B cell (primary cell): ENCODE data around the gene LRATD1. TPM values are rescaled to one million over a fixed set of nuclear protein-coding genes. Genes with fewer than 3 reads are reported as not detected.

Source experiments
- ATAC-seq: fragments of 200-7000 bp; cut with Tn5 transposase; one replicate; pipeline ENCODE4 v1.10.0; 2021; ENCODE audit warnings: low read depth, mild to moderate bottlenecking, moderate number of reproducible peaks, moderate library complexity
- CTCF ChIA-PET: fragments of 350-600 bp; sonication (Branson Sonifier 250); formaldehyde crosslinking; loops from one replicate; lab custom pipeline; 2021; ENCODE audit warnings: antibody characterized with exemption, inconsistent platforms; lab: Charles Lee
- POLR2A ChIA-PET: fragments of 350-600 bp; sonication (Branson Sonifier 250); formaldehyde crosslinking; loops from one replicate; lab custom pipeline; 2021; ENCODE audit warnings: antibody characterized with exemption; lab: Charles Lee
- DNase-seq: peaks from one replicate; pipeline ENCODE4 v3.0.0; 2013
- H2AFZ ChIP-seq: 2 replicates; pipeline ENCODE4 v1.6.1; 2012; ENCODE audit warnings: mild to moderate bottlenecking, low read depth, low read length; ENCODE audit not compliant: insufficient read depth, poor library complexity, severe bottlenecking
- H3K27ac ChIP-seq, 2 donors: 1 replicate in 1 of 2; 2 replicates in 1 of 2; pipeline ENCODE4 v1.5.1; 2012 to 2013; ENCODE audit warnings: low read length in 2 of 2, mild to moderate bottlenecking in 2 of 2, moderate library complexity in 1 of 2
- H3K27me3 ChIP-seq, 4 experiments: fragments of 200-600 bp in 1 of 4; sonication (generic) in 1 of 4; replicated peaks in 1 of 4; 1 replicate in 2 of 4; 2 replicates in 2 of 4; pipeline versions ENCODE4 v1.6.1 to v1.7.0; 2013 to 2016; ENCODE audit warnings: low read length in 3 of 4, mild to moderate bottlenecking in 2 of 4, mixed read lengths in 1 of 4, moderate library complexity in 1 of 4; ENCODE audit not compliant: insufficient read depth in 4 of 4, control insufficient read depth in 3 of 4; ENCODE audit errors: control extremely low read depth in 1 of 4
- H3K36me3 ChIP-seq, 2 experiments: replicated peaks in 1 of 2; 1 replicate in 1 of 2; 2 replicates in 1 of 2; pipeline versions ENCODE4 v1.6.1 to v1.7.1; 2013; ENCODE audit warnings: low read length in 1 of 2; ENCODE audit not compliant: insufficient read depth in 2 of 2, control insufficient read depth in 1 of 2; ENCODE audit errors: control extremely low read depth in 1 of 2, extremely low read depth in 1 of 2
- H3K4me1 ChIP-seq, 2 donors: fragments of 200-600 bp in 1 of 2; sonication (generic) in 1 of 2; 1 replicate in 1 of 2; 2 replicates in 1 of 2; pipeline versions ENCODE4 v1.5.1 to v1.6.1; 2013 to 2017; ENCODE audit warnings: low read length in 2 of 2; ENCODE audit not compliant: control insufficient read depth in 2 of 2, insufficient read depth in 2 of 2
- H3K4me2 ChIP-seq: replicated peaks from 2 replicates; pipeline ENCODE3; 2012; ENCODE audit warnings: mild to moderate bottlenecking, low read depth, low read length; ENCODE audit not compliant: poor library complexity, severe bottlenecking
- H3K4me3 ChIP-seq, 5 experiments: fragments of 200-600 bp in 1 of 5; sonication (generic) in 1 of 5; 1 replicate in 3 of 5; 2 replicates in 2 of 5; pipeline versions ENCODE4 v1.5.1 to v1.7.0; 2011 to 2016; ENCODE audit warnings: low read length in 4 of 5, mild to moderate bottlenecking in 4 of 5, low read depth in 2 of 5, control low read depth in 1 of 5, moderate library complexity in 1 of 5; ENCODE audit not compliant: insufficient read depth in 1 of 5; ENCODE audit errors: control extremely low read depth in 1 of 5, extremely low read depth in 1 of 5
- H3K79me2 ChIP-seq: fragments of 200-600 bp; sonication (generic); one replicate; pipeline ENCODE4 v1.6.0; 2016; ENCODE audit warnings: low read length; ENCODE audit not compliant: control insufficient read depth, insufficient read depth
- H3K9ac ChIP-seq: fragments of 200-600 bp; sonication (generic); 2 replicates; pipeline ENCODE4 v1.6.1; 2017; ENCODE audit warnings: mild to moderate bottlenecking, low read length, moderate library complexity
- H3K9me3 ChIP-seq, 3 donors: one replicate each; pipeline versions ENCODE4 v1.6.1 to v1.7.1; 2013; ENCODE audit warnings: low read length in 2 of 3; ENCODE audit not compliant: control insufficient read depth in 2 of 3, insufficient read depth in 1 of 3; ENCODE audit errors: control extremely low read depth in 1 of 3
- H4K20me1 ChIP-seq: 2 replicates; pipeline ENCODE4 v1.6.0; 2012; ENCODE audit warnings: mild to moderate bottlenecking, low read length; ENCODE audit not compliant: insufficient read depth, control insufficient read depth, poor library complexity, severe bottlenecking
- H3K27ac Mint-ChIP-seq: one replicate; pipeline ENCODE4 v1.8.0; 2021; ENCODE audit warnings: mixed read lengths
- H3K27me3 Mint-ChIP-seq: one replicate; pipeline ENCODE4 v1.8.0; 2021; ENCODE audit warnings: mixed read lengths
- H3K4me1 Mint-ChIP-seq: one replicate; pipeline ENCODE4 v1.8.0; 2021; ENCODE audit warnings: mixed read lengths
- H3K4me3 Mint-ChIP-seq: one replicate; pipeline ENCODE4 v1.8.0; 2021; ENCODE audit warnings: mixed read lengths
- H3K9me3 Mint-ChIP-seq: one replicate; pipeline ENCODE4 v1.8.0; 2022; ENCODE audit warnings: mixed read lengths; ENCODE audit not compliant: insufficient read depth
- EZH2 ChIP-seq: IDR thresholded peaks from 2 replicates; pipeline ENCODE4 v1.6.1; 2012; ENCODE audit warnings: borderline replicate concordance, low read depth, mild to moderate bottlenecking, moderate library complexity, low read length; ENCODE audit not compliant: insufficient read depth, poor library complexity, severe bottlenecking
- WGBS: methylation state at CpG from one replicate; pipeline ENCODE4 v1.1.5; 2013; ENCODE audit warnings: missing lambda C conversion rate; ENCODE audit not compliant: insufficient coverage; 5-methylcytosine and 5-hydroxymethylcytosine counted together
- intact Hi-C: fragments of 100-400 bp; cut with micrococcal nuclease; formaldehyde crosslinking; loops from one replicate; pipeline ENCODE4 v1.10.0; 2022
- polyA plus RNA-seq: library from polyadenylated mRNA; depleted of rRNA; stranded (reverse); fragments of >200 nt; gene quantifications from 2 replicates; pipeline ENCODE4 v1.2.3, GENCODE V29; 2012
- total RNA-seq, 2 donors: library from RNA; stranded (reverse); fragments of 120-200 nt in 1 of 2; gene quantifications; 1 replicate in 1 of 2; 2 replicates in 1 of 2; pipeline versions ENCODE4 v1.2.3 to v1.2.4, GENCODE V29; 2013 to 2022
- TF ChIP-seq, protein P1 (sequence below): fragments of 200-600 bp; IDR thresholded peaks from one replicate; pipeline ENCODE4 v1.8.0; 2022; ENCODE audit warnings: antibody characterized with exemption, mild to moderate bottlenecking

The LRATD1 gene
- total and polyA plus RNA-seq, 2 donors (not counting 1 experiment from before 2014, with no cell fraction given): not detected

DNA sequence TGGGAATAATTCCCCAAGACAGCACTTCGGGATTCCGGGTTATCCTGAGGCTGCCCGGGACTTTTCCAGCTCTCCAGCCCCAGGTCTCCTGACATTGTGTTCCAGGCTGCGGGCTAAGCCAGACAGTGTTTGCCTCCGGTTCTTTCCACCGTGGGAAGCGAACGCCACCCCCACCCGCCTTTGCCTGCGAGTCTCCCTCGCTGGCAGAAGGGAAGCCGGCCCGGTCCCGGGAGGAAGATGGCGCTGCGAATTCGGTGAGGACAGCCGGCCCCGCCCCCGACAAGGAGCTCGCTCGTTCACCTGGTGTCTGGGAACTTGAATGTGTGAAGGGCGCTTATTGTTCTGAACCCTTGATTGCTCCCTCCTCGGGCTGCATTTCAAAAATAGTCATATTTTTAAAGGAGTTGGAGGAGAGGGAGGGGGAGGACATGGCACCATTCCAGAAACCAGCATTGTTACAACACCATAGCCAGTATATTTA lies 2.9 kb downstream of the LRATD1 start:
- no peaks in the 10 kb centered on the region for H4K20me1 ChIP-seq
- ChIA-PET CTCF (no interaction called here), POLR2A (no interaction called here)
- ATAC-seq (no peak), DNase-seq (no peak)
- no peaks in the 10 kb centered on the region for H3K79me2 ChIP-seq
- no peak overlapping the region for H3K27ac ChIP-seq
- peaks cover 3% of the 10 kb centered on the region for H3K4me1 Mint-ChIP-seq
- WGBS: 5% methylated on average over 22 of the region's 24 CpGs
- H3K4me3 ChIP-seq: no peak overlapping the region
- no peaks in the 10 kb centered on the region for H3K36me3 ChIP-seq
- H3K9ac ChIP-seq: no peak overlapping the region
- H3K9me3 ChIP-seq: peaks cover 0 to 17% (median 0%) of the 10 kb centered on the region in 3 donors
- H3K4me1 ChIP-seq: no peaks in the 10 kb centered on the region
- TF ChIP-seq, protein P1, sequence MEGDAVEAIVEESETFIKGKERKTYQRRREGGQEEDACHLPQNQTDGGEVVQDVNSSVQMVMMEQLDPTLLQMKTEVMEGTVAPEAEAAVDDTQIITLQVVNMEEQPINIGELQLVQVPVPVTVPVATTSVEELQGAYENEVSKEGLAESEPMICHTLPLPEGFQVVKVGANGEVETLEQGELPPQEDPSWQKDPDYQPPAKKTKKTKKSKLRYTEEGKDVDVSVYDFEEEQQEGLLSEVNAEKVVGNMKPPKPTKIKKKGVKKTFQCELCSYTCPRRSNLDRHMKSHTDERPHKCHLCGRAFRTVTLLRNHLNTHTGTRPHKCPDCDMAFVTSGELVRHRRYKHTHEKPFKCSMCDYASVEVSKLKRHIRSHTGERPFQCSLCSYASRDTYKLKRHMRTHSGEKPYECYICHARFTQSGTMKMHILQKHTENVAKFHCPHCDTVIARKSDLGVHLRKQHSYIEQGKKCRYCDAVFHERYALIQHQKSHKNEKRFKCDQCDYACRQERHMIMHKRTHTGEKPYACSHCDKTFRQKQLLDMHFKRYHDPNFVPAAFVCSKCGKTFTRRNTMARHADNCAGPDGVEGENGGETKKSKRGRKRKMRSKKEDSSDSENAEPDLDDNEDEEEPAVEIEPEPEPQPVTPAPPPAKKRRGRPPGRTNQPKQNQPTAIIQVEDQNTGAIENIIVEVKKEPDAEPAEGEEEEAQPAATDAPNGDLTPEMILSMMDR: no peak
- no peak for TF ChIP-seq EZH2
- H2AFZ ChIP-seq: no peak overlapping the region
- no peak overlapping the region for H3K4me3 Mint-ChIP-seq
- no peak overlapping the region for H3K4me2 ChIP-seq
- peaks cover 0 to 43% (median 23%) of the 10 kb centered on the region in 4 experiments for H3K27me3 ChIP-seq
- no peak overlapping the region for H3K27ac Mint-ChIP-seq
- intact Hi-C loops: no loop called here
- H3K27me3 Mint-ChIP-seq: peaks cover 41% of the 10 kb centered on the region
- no peaks in the 10 kb centered on the region for H3K9me3 Mint-ChIP-seq

DNA sequence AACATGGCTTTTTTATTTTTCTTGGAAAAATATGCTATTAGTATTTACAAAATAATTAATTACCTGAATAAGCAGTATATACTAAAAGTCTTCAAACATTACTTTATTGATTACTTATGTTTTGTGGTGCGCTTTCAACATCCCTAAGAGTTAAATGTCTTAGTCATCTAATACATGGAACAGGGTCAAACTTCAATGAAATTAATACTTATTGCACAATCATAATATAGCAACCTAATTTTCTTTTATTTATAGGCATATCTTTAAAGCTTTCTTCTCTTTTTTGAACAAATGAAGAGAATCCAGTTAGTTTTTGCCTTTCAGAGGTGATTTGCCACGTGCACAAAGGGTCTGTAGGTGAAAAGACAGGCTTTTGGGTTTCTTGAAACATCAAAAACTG lies 6.0 kb downstream of the LRATD1 start:
- no peaks in the 10 kb centered on the region for H3K9me3 Mint-ChIP-seq
- Histone ChIP-seq H3K36me3 (no peaks in the 10 kb centered on the region), H3K27ac (no peak overlapping the region), H3K4me1 (no peaks in the 10 kb centered on the region), H2AFZ (no peak overlapping the region), H3K79me2 (no peaks in the 10 kb centered on the region), H3K27me3 (peaks cover 0 to 23% (median 17%) of the 10 kb centered on the region in 4 experiments), H3K4me2 (no peak overlapping the region), H3K4me3 (no peak overlapping the region), H4K20me1 (no peaks in the 10 kb centered on the region), H3K9me3 (peaks cover 0 to 14% (median 0%) of the 10 kb centered on the region in 3 donors), H3K9ac (no peak overlapping the region)
- ATAC-seq (no peak), DNase-seq (no peak)
- WGBS: no CpG with 5 or more reads among the region's 2 CpGs
- POLR2A ChIA-PET: no interaction called here
- intact Hi-C loops: no loop called here
- CTCF ChIA-PET: no interaction called here
- TF ChIP-seq EZH2: no peak
- TF ChIP-seq, protein P1: no peak
- no peaks in the 10 kb centered on the region for H3K4me1 Mint-ChIP-seq
- no peak overlapping the region for H3K27ac Mint-ChIP-seq
- peaks cover 20% of the 10 kb centered on the region for H3K27me3 Mint-ChIP-seq
- no peak overlapping the region for H3K4me3 Mint-ChIP-seq
